GM21619 (cell line): Measurements from ENCODE around the gene NUCKS1.

Experiments
- ATAC-seq: cut with Tn5 transposase; IDR thresholded peaks from one replicate; pipeline ENCODE4 v1.9.1; 2021; ENCODE audit not compliant: unreplicated experiment

NUCKS1 gene

DNA sequence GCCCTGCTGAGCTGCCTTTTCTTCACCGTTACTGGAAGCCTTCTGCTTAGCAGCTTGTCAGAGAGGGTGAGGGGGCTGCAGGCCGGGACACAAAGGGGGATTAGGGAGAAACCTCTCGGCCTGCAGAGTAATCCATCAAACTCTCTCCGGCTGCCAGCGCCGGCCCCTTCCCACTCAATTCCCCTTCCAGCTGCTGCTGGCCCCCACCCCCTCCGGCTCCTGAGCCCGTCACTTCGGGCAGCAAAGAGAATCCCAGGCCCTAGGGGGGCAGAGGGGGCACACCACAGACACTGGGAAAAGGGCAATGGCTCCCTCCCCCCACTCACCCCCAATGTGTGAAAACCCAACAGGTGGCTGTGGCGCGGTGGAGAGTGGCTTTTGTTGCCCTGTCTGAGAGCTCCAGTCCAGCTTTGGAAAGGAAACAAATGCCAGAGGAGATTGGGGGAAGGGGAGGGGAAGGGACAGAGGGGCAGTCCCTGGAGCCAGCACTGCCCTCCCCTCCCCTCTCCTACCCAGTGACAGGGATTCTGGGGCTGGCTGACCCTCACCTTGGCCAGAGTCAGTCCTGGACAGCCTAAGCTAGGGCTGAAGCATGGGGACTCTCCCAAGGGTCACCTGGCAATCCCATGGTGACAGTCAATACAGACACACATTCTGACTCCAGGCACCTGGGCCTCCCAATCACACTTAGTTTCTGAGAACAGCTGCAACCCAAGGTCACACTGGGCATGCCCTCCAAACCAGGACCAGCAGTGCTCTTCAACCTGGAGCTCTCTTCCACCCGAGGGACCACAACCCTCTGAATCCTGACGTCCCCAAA, 79.2 kb downstream of the NUCKS1 start:
- ATAC-seq: no peak

GRCh38 chr1:205670150-205670446, 79.9 kb downstream of the NUCKS1 start:
- no peak for ATAC-seq

DNA sequence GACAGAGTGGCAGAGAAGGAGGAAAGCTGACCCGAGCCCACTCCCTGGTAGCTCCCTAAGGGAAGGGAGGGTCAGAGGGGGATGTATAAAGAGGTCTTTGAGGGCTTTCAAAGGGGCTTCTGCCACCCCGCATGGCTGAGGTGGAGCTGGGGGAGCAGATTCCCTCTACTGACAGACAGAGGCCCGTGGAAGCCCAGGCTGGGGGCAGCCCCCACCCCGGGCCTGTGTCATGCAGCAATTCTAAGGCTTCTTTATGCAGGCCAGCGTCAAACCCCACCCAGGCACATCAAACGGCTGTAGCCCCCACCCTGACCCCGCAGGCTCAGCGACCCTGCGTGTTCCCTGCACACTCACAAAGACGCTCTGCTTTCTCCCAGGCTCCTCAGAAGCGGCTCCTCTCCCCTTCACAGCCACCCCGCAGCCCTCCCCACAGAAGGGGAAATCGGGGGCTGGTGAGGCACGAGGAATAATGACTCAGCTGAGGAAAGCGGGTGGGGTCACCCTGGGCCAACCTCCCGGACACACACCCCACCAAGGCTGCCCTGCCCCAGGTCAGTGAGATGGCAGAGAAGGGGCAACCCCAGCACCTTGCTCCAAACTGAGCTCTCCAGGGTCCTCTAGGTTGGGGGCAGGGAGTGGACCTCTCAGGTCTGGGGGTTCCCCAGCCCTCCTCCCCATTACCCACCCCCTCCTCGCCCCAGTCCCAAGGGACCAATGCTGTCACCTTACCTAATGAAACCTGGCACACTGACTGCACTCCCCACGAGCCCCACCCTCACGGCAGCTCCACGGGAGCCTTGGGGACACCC, 80.4 kb downstream of the NUCKS1 start:
- ATAC-seq: no peak

DNA sequence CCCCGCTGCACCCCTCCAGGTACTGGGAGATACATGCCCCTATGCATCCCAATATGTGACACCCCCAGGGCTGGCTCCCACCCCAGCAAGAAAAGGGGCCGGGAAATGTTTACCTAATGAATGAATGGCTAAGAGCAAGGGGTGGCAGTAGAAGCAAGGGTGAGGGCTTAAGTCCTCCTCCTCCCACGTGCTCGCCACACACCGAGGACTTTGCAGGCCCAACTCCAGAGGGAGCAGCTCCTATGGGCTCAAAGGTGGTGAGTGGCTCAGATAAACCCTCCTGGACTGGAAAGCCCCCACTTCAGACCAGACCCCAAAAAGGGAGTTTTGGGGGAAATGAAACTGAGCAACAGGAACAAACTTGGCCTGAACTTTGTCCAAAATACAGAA, 81.0 kb downstream of the NUCKS1 start:
- ATAC-seq: no peak

- no peak for ATAC-seq
Observed at GRCh38 chr1:205667909-205668643, 81.9 kb downstream of the NUCKS1 start.

GRCh38 chr1:205666372-205667166, 83.4 kb downstream of the NUCKS1 start:
- ATAC-seq: no peak

DNA sequence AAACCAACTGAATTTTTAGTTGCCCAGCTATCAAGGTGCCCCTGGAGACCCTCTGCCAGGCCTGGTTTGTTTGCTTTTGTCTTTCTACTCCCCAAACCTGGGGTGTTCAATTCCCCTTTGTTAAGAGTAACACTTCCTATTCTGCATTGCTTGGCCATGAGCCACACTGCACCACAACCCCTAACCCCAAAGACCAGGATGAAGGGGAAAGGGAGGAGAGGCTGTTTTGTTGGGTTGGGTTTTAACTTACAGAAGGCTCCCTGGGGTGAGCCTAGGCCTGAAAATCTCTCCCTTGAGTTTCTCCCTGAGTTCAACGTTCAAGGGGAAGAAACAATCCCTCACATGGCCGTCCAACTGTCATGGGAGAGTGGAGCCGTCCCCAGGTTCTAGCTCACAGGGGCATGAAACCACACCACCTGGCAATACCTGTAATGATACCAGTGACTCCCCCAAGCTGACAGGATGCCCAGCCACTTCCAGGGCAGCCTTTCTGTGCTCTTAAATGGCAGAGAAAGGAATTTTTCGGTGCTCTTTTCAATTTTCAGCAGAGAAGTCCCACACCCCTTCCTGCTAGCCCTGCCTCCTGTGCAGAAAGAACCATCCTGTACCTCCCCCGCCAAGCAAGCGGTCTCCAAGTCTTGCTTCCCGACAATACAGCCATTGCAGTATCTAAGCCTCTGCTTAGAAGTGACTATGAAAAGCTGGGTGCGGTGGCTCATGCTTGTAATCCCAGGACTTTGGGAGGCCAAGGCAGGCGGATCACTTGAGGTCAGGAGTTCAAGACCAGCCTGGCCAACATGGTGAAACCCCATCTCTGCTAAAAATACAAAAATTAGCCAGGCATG, 84.6 kb downstream of the NUCKS1 start:
- ATAC-seq: no peak

DNA sequence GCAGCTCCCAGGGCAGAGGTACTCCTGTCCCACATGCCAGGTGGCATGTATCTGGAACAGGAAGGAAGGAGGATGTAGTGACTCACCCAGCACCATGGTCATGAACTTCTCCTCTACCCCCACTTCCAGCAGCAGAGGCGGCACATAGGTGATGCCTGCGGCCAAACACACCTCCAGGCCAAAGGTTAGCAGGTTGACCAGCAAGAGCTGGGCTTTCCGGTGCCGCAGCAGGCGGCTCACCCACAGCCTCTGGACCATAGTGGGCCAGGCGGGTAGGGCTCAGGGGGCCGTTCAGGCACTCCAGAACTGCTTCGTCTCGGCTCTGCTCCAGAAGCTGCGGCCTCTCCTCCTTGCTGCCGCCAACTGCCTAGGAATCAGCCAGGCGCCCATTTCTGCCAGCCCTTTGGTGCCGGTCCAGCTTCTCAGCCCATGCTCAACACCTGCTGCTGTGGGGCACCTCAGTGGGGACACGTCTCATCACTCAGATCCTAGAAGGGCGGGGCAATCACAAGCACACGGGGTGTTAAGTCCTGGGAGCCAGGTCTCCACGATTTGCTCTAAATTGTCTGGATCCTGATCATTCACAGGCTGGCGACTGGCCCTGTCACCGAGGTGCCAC, 85.5 kb downstream of the NUCKS1 start:
- no peak for ATAC-seq

GRCh38 chr1:205663286-205663936, 86.6 kb downstream of the NUCKS1 start:
- no peak for ATAC-seq
